Activated T-helper 2 cell treated with anti-CD3 and anti-CD28 coated beads, Interferon-gamma antibody, Interleukin-2, Interleukin-4, amounts not matched to agents 10 μg/mL and 5 μg/mL and 100 μg/mL, durations not matched to agents 14 hours and 24 hours and 36 hours (primary cell): Measurements from ENCODE around the gene WWOX. TPM values are rescaled to one million over a fixed set of nuclear protein-coding genes. Genes with fewer than 3 reads are reported as not detected.

Source experiments
- DNase-seq: peaks from one replicate; pipeline ENCODE4 v3.0.0; 2021; ENCODE audit warnings: low spot score
- H3K27ac Mint-ChIP-seq: one replicate; pipeline ENCODE4 v1.8.0; 2021; ENCODE audit warnings: mixed read lengths
- H3K27me3 Mint-ChIP-seq: one replicate; pipeline ENCODE4 v1.8.0; 2021; ENCODE audit warnings: low read depth, mixed read lengths
- H3K36me3 Mint-ChIP-seq: one replicate; pipeline ENCODE4 v1.8.0; 2021; ENCODE audit warnings: low read depth, mixed read lengths
- H3K4me1 Mint-ChIP-seq: one replicate; pipeline ENCODE4 v1.8.0; 2021; ENCODE audit warnings: low read depth, mixed read lengths
- H3K4me3 Mint-ChIP-seq: one replicate; pipeline ENCODE4 v1.8.0; 2021; ENCODE audit warnings: low read depth, mild to moderate bottlenecking, moderate library complexity, mixed read lengths
- H3K9me3 Mint-ChIP-seq: one replicate; pipeline ENCODE4 v1.8.0; 2021; ENCODE audit warnings: mixed read lengths
- intact Hi-C: fragments of 100-400 bp; cut with micrococcal nuclease; formaldehyde crosslinking; loops from one replicate; pipeline ENCODE4 v1.15.1; 2023
- total RNA-seq: library from RNA; stranded (reverse); gene quantifications from 2 replicates; pipeline ENCODE4 v1.2.3, GENCODE V29; 2022

Gene WWOX
- total RNA-seq, 1 donor from 2014 or later, result 19.0 TPM

GRCh38 chr16:78642621-78643285 is 543.3 kb downstream of the WWOX start:
- no peak for DNase-seq
- Mint-ChIP-seq H3K4me3 (no peak overlapping the region), H3K4me1 (no peaks in the 10 kb centered on the region), H3K9me3 (no peaks in the 10 kb centered on the region), H3K27me3 (peaks cover 16% of the 10 kb centered on the region), H3K27ac (no peak overlapping the region), H3K36me3 (no peaks in the 10 kb centered on the region)
- intact Hi-C loops, result no loop called here

DNA sequence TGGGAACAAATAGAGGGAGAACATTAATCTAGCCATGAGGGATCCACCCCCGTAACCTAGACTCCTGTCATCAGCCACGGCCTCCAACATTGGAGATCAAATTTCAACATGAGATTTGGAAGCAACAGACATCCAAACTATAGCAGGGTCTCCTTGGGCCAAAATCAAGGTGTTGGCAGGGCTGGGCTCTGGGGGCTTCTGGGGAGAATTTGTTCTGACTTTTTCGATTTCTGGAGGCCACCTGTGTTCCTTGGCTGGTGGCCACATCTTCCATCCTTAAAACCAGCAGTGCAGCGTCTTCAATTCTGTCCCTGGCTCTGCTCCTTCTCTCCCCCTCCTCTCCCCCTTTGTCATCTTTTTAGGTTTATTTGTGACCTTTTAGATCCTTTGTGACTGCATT is 546.2 kb downstream of the WWOX start:
- Mint-ChIP-seq H3K36me3 (no peaks in the 10 kb centered on the region), H3K27me3 (peaks cover 16% of the 10 kb centered on the region), H3K9me3 (no peaks in the 10 kb centered on the region), H3K27ac (no peak overlapping the region), H3K4me1 (no peaks in the 10 kb centered on the region), H3K4me3 (no peak overlapping the region)
- intact Hi-C loops, result no loop called here
- DNase-seq, result no peak

GRCh38 chr16:78647019-78647418 is 547.6 kb downstream of the WWOX start:
- intact Hi-C loops, result no loop called here
- Mint-ChIP-seq H3K27me3 (peaks cover 7% of the 10 kb centered on the region), H3K4me3 (no peak overlapping the region), H3K36me3 (no peaks in the 10 kb centered on the region), H3K4me1 (no peaks in the 10 kb centered on the region), H3K9me3 (no peaks in the 10 kb centered on the region), H3K27ac (no peak overlapping the region)
- DNase-seq, result no peak

DNA sequence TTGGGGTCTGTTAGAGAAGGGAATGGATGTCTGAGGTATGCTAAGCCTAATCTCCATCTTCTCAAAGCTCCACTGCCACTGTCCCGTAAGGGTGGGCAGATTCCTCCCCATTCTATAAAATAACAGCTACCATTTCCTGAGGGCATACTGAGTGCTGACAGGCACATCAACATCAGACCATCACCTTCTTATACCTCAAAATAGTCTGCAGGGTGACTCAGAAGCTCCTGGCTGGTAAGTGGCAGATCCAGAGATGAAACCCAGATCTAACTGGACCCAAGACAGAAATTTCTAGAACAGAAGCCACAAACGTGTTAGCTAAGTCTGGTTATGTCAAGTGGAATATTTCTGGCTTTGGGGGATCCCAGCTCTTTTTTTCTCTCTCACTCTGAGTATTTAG is 548.0 kb downstream of the WWOX start:
- Mint-ChIP-seq H3K27me3 (peaks cover 3% of the 10 kb centered on the region), H3K4me3 (no peak overlapping the region), H3K27ac (no peak overlapping the region), H3K4me1 (no peaks in the 10 kb centered on the region), H3K9me3 (no peaks in the 10 kb centered on the region), H3K36me3 (no peaks in the 10 kb centered on the region)
- intact Hi-C loops, result no loop called here
- DNase-seq, result no peak

GRCh38 chr16:78648517-78648916 is 549.1 kb downstream of the WWOX start:
- Mint-ChIP-seq H3K4me1 (no peaks in the 10 kb centered on the region), H3K27me3 (no peaks in the 10 kb centered on the region), H3K36me3 (no peaks in the 10 kb centered on the region), H3K9me3 (no peaks in the 10 kb centered on the region), H3K27ac (no peak overlapping the region), H3K4me3 (no peak overlapping the region)
- DNase-seq, result no peak
- intact Hi-C loops, result no loop called here

- no peak for DNase-seq
- intact Hi-C loops, result no loop called here
- H3K4me1 Mint-ChIP-seq, result no peaks in the 10 kb centered on the region
- H3K36me3 Mint-ChIP-seq, result no peaks in the 10 kb centered on the region
- no peak overlapping the region for H3K27ac Mint-ChIP-seq
- H3K4me3 Mint-ChIP-seq, result no peak overlapping the region
- no peaks in the 10 kb centered on the region for H3K27me3 Mint-ChIP-seq
- H3K9me3 Mint-ChIP-seq, result no peaks in the 10 kb centered on the region
These were observed 551.1 kb downstream of the WWOX start for GRCh38 chr16:78650339-78651074.

- no peaks in the 10 kb centered on the region for H3K36me3 Mint-ChIP-seq
- no peak overlapping the region for H3K27ac Mint-ChIP-seq
- peaks cover 1% of the 10 kb centered on the region for H3K27me3 Mint-ChIP-seq
- intact Hi-C loops, result no loop called here
- no peaks in the 10 kb centered on the region for H3K4me1 Mint-ChIP-seq
- no peak overlapping the region for H3K4me3 Mint-ChIP-seq
- H3K9me3 Mint-ChIP-seq, result no peaks in the 10 kb centered on the region
- no peak for DNase-seq
These were observed 555.5 kb downstream of the WWOX start for GRCh38 chr16:78654929-78655328.

DNA sequence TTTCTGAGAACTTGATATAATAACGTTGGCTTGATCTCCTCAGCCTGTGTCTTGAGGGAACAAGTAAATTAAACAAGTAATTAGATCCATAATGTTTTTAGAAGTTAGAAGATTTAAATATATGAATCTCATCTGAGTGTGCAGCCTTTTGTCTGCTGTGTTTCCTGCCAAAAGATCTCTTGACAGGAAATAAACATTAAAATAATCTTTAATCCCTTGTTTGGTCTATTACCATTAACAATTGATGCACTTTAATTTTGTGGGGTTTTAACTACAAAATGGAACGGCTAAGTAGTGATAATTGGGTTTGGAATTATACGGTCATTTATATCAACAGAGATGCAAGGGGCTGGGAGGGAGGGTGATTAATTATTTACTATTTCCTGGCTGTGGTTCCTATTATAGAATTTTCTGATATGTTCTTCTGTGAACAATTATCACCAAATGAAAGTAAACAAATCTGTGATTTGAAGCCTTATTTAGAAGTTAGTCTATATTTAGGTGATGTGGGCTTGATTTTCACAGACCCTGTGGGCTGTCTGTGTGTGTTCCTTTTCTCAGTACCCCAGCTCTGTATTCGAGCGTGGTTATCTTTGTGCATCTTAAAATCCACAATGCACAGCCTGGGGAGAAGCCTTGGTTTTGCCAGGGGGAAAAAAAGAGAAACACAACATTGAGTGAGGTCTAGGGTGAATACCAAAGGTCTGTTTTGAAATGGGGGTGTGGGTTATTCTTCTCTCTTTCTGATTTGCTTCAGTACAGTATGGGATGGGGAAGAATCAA is 556.1 kb downstream of the WWOX start:
- intact Hi-C loops, result no loop called here
- Mint-ChIP-seq H3K4me3 (no peak overlapping the region), H3K27ac (no peak overlapping the region), H3K9me3 (no peaks in the 10 kb centered on the region), H3K27me3 (peaks cover 4% of the 10 kb centered on the region), H3K4me1 (no peaks in the 10 kb centered on the region), H3K36me3 (no peaks in the 10 kb centered on the region)
- no peak for DNase-seq

GRCh38 chr16:78656887-78657286 is 557.4 kb downstream of the WWOX start:
- intact Hi-C loops, result no loop called here
- Mint-ChIP-seq H3K9me3 (no peaks in the 10 kb centered on the region), H3K4me1 (no peaks in the 10 kb centered on the region)

DNA sequence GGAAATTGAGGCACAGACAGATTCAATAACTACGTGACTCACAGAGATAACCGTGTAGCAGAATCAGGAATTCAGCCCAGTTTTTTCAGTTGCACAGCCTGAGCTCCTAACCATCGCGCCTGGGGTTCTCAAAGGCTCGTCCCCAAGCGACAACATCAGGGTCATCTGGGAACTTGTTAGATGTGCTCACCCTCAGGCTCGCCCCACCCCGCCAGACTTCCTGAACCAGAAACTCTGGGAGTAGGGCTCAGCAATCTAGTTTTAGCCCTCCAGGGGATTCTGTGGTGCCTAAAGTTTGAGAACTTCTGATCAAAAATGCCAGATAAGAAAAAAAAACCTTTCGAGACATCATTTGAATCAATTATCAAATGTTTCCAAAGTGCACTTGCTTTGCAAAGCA is 559.8 kb downstream of the WWOX start:
- Mint-ChIP-seq H3K27ac (no peak overlapping the region), H3K4me3 (no peak overlapping the region), H3K36me3 (no peaks in the 10 kb centered on the region), H3K4me1 (no peaks in the 10 kb centered on the region), H3K9me3 (no peaks in the 10 kb centered on the region), H3K27me3 (peaks cover 4% of the 10 kb centered on the region)
- intact Hi-C loops, result no loop called here
- DNase-seq, result no peak

More at GRCh38 chr16:78656887-78657286, 557.4 kb downstream of the WWOX start:
- no peak overlapping the region for H3K4me3 Mint-ChIP-seq
- H3K27me3 Mint-ChIP-seq, result peaks cover 4% of the 10 kb centered on the region
- H3K27ac Mint-ChIP-seq, result no peak overlapping the region
- DNase-seq, result no peak
- H3K36me3 Mint-ChIP-seq, result no peaks in the 10 kb centered on the region

DNA sequence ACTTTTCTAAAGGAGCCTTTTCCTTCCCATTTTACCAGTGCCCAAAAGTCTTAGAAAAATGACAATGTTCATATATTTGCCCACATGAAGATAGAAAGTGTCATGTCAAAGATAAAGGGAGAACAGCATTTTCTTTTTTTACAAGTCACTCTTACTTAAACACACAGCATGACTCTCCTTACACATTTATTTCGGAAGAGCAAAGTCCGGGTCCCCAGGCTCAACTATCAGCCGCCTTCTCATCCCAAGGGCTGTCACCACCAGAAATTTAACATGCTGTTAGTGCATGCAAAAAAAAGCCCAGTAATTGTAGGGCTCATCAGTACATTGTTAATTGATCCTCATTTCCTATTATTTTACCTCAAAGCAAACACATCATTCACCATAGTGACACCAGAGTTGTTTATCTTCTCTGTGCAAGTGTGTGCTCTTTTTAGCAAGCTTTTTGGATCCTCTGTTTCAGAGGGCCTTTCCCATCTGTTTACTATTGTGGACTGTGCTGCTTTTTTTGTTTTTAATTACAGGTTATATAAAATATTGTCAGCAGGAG is 560.3 kb downstream of the WWOX start:
- H3K27ac Mint-ChIP-seq, result no peak overlapping the region
- intact Hi-C loops, result no loop called here

DNA sequence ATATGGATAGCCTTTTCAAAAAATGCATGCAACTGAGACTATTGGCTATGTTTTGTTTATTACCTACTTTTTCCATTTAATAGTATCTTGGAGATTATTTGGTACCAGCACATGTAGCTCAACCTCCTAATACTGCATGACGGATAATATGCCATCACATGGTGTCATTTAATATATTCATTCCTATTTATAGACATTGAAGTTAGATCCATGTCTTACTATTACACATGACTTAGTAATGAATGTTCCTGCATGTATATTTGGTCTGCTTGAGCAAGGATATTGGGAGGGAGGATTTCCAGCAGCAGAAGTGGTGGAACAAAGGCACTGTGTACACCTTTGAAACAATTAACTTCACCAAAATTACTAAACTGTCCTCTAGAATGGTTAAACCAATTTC is 561.3 kb downstream of the WWOX start:
- no peak for DNase-seq
- no peaks in the 10 kb centered on the region for H3K4me1 Mint-ChIP-seq
- no peak overlapping the region for H3K4me3 Mint-ChIP-seq
- H3K9me3 Mint-ChIP-seq, result no peaks in the 10 kb centered on the region
- no peaks in the 10 kb centered on the region for H3K36me3 Mint-ChIP-seq
- peaks cover 4% of the 10 kb centered on the region for H3K27me3 Mint-ChIP-seq
- H3K27ac Mint-ChIP-seq, result no peak overlapping the region
- intact Hi-C loops, result no loop called here

More for the DNA sequence above, 560.3 kb downstream of the WWOX start:
- Mint-ChIP-seq H3K4me3 (no peak overlapping the region), H3K36me3 (no peaks in the 10 kb centered on the region), H3K27me3 (peaks cover 4% of the 10 kb centered on the region), H3K9me3 (no peaks in the 10 kb centered on the region), H3K4me1 (no peaks in the 10 kb centered on the region)
- no peak for DNase-seq

DNA sequence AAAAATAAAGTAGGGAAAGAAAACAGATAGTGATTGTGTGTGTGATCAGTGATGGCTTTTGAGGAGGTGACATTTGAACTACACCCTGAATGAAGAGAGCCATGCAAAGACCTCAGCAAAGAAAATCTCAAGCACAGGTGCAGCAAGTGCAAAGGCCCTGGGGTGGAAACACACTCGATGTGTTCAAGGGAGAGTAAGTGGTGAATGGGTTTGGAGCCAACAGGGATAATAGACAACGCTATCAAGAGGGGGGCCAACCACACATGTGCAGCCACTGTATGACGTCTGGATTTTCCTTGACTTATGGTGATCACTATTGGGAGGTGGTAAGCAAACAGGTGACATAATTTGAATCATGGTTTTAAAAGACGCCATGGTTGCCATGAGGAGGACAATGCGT is 564.2 kb downstream of the WWOX start:
- Mint-ChIP-seq H3K4me1 (no peaks in the 10 kb centered on the region), H3K27me3 (peaks cover 4% of the 10 kb centered on the region), H3K9me3 (no peaks in the 10 kb centered on the region), H3K27ac (no peak overlapping the region), H3K36me3 (no peaks in the 10 kb centered on the region), H3K4me3 (no peak overlapping the region)
- intact Hi-C loops, result no loop called here
- no peak for DNase-seq
